HCT116 (cell line): ENCODE data around the gene BLOC1S6. TPM values are rescaled to one million over a fixed set of nuclear protein-coding genes. Genes with fewer than 3 reads are reported as not detected.

Experiments
- ATAC-seq: fragments of 200-7000 bp; cut with Tn5 transposase; 2 replicates; pipeline ENCODE4 v1.9.1; 2020; ENCODE audit warnings: mild to moderate bottlenecking, moderate library complexity
- BruUV-seq: library from RNA; stranded (reverse); fragments of 400-500 nt; replicated peaks from 2 replicates; lab custom pipeline; 2021; lab: Mats Ljungman, UMichigan
- CTCF ChIA-PET: fragments of 300-600 bp; sonication (Branson Sonifier 250); formaldehyde crosslinking; loops from one replicate; lab custom pipeline; 2021; ENCODE audit warnings: antibody characterized with exemption; lab: Charles Lee
- POLR2A ChIA-PET: fragments of 300-600, 350-600 bp; sonication (Branson Sonifier 250); formaldehyde crosslinking; loops from one replicate; lab custom pipeline; 2021; ENCODE audit warnings: antibody characterized with exemption; lab: Charles Lee
- RAD21 ChIA-PET, 2 experiments: fragments of 300-600 bp; sonication (Branson Sonifier 250); formaldehyde crosslinking; loops; one replicate each; lab custom pipeline; 2023; ENCODE audit warnings: low total read pairs in 2 of 2; ENCODE audit not compliant: uncharacterized antibody in 2 of 2, unreplicated experiment in 2 of 2, low non-redundant PET in 1 of 2; lab: Charles Lee
- DNase-seq: peaks from one replicate; pipeline ENCODE4 v3.0.0-alpha.2; 2010; ENCODE audit warnings: low read depth, low spot score
- H2AFZ ChIP-seq: fragments of 200-600 bp; shearing (Covaris generic), sonication (generic); 2 replicates; pipeline ENCODE4 v1.6.1; 2017; ENCODE audit warnings: low read depth, mixed run types, mixed read lengths, antibody characterized with exemption, low read length; ENCODE audit not compliant: poor library complexity, severe bottlenecking
- H3K27ac ChIP-seq: 2 replicates; pipeline ENCODE4 v1.5.1; 2012; ENCODE audit warnings: low read depth, low read length
- H3K27me3 ChIP-seq: fragments of 200-600 bp; sonication (generic); 2 replicates; pipeline ENCODE4 v1.6.1; 2016; ENCODE audit warnings: mixed run types, low read length, mixed read lengths; ENCODE audit not compliant: insufficient read depth
- H3K36me3 ChIP-seq, 2 experiments: fragments of 200-500 bp in 1 of 2; fragments of 200-600 bp in 1 of 2; sonication (Bioruptor generic) in 1 of 2; sonication (generic) in 1 of 2; 2 replicates each; pipeline versions ENCODE4 v1.5.1 to v1.6.1; 2014 to 2016; ENCODE audit warnings: low read length in 2 of 2, inconsistent platforms in 1 of 2, mixed read lengths in 1 of 2, mixed run types in 1 of 2; ENCODE audit not compliant: insufficient read depth in 2 of 2, control insufficient read depth in 1 of 2
- H3K4me1 ChIP-seq, 2 experiments: fragments of 200-600 bp in 1 of 2; sonication (generic) in 1 of 2; 2 replicates each; pipeline versions ENCODE4 v1.5.1 to v1.6.1; 2012 to 2017; ENCODE audit warnings: low read length in 2 of 2, inconsistent platforms in 1 of 2, mild to moderate bottlenecking in 1 of 2, mixed read lengths in 1 of 2, mixed run types in 1 of 2, moderate library complexity in 1 of 2; ENCODE audit not compliant: insufficient read depth in 2 of 2, control insufficient read depth in 1 of 2
- H3K4me2 ChIP-seq: fragments of 200-600 bp; sonication (generic); 2 replicates; pipeline ENCODE4 v1.6.1; 2017; ENCODE audit warnings: mixed run types, low read length, mixed read lengths
- H3K4me3 ChIP-seq, 2 experiments: fragments of 200-600 bp in 1 of 2; sonication (generic) in 1 of 2; replicated peaks in 1 of 2; 2 replicates each; pipeline ENCODE4 v1.5.1; 2011 to 2016; ENCODE audit warnings: low read length in 2 of 2, control low read depth in 1 of 2, low read depth in 1 of 2, mild to moderate bottlenecking in 1 of 2, mixed read lengths in 1 of 2, mixed run types in 1 of 2
- H3K79me2 ChIP-seq: fragments of 200-600 bp; sonication (generic); 2 replicates; pipeline ENCODE4 v1.6.1; 2017; ENCODE audit warnings: mild to moderate bottlenecking, mixed run types, low read length, moderate library complexity, mixed read lengths; ENCODE audit not compliant: insufficient read depth
- H3K9ac ChIP-seq: fragments of 200-600 bp; sonication (generic); 2 replicates; pipeline ENCODE4 v1.6.1; 2016; ENCODE audit warnings: low read length, mixed read lengths
- H3K9me2 ChIP-seq: fragments of 200-600 bp; sonication (generic), shearing (Covaris generic); 2 replicates; pipeline ENCODE4 v1.6.1; 2017; ENCODE audit warnings: mixed run types, mild to moderate bottlenecking, moderate library complexity; ENCODE audit not compliant: insufficient read depth
- H3K9me3 ChIP-seq, 2 experiments: fragments of 200-500 bp in 1 of 2; fragments of 200-600 bp in 1 of 2; sonication (Bioruptor generic) in 1 of 2; sonication (generic) in 1 of 2; 2 replicates each; pipeline ENCODE4 v1.6.1; 2014 to 2017; ENCODE audit warnings: low read length in 2 of 2, mixed read lengths in 2 of 2, inconsistent platforms in 1 of 2, low read depth in 1 of 2, mild to moderate bottlenecking in 1 of 2, mixed run types in 1 of 2, moderate library complexity in 1 of 2; ENCODE audit not compliant: control insufficient read depth in 1 of 2, insufficient read depth in 1 of 2
- H4K20me1 ChIP-seq: fragments of 200-600 bp; sonication (generic), shearing (Covaris generic); 2 replicates; pipeline ENCODE4 v1.6.1; 2017; ENCODE audit warnings: mixed run types, mild to moderate bottlenecking, moderate library complexity; ENCODE audit not compliant: insufficient read depth
- ELF1 ChIP-seq: IDR thresholded peaks from 2 replicates; pipeline ENCODE4 v1.6.1; 2012; ENCODE audit warnings: low read depth, borderline replicate concordance
- EZH2phosphoT487 ChIP-seq: fragments of 200-600 bp; IDR thresholded peaks from 2 replicates; pipeline ENCODE4 v1.6.1; 2018; ENCODE audit warnings: antibody characterized with exemption, borderline replicate concordance
- JUND ChIP-seq: IDR thresholded peaks from 2 replicates; pipeline ENCODE4 v1.6.1; 2012
- RAD21 ChIP-seq: IDR thresholded peaks from 2 replicates; pipeline ENCODE4 v1.6.1; 2012; ENCODE audit warnings: low read depth, mild to moderate bottlenecking
- intact Hi-C: fragments of 100-400 bp; cut with micrococcal nuclease; formaldehyde crosslinking; loops from 2 replicates; pipeline ENCODE4 v1.10.0; 2022
- total RNA-seq: library from RNA; stranded (reverse); gene quantifications from one replicate; pipeline ENCODE4 v1.2.1, GENCODE V29; 2021; ENCODE audit not compliant: unreplicated experiment
- TF ChIP-seq, protein P1 (sequence below), 3 experiments: fragments of 200-600 bp in 1 of 3; sonication (generic) in 1 of 3; IDR thresholded peaks in 2 of 3; conservative IDR thresholded peaks in 1 of 3; 2 replicates each; pipeline ENCODE4 v1.5.1; 2012 to 2017; ENCODE audit warnings: low read depth in 2 of 3, low read length in 2 of 3, antibody characterized with exemption in 1 of 3, borderline replicate concordance in 1 of 3, control low read depth in 1 of 3, mild to moderate bottlenecking in 1 of 3, mixed read lengths in 1 of 3, mixed run types in 1 of 3, moderate library complexity in 1 of 3; ENCODE audit not compliant: insufficient read depth in 1 of 3
- TF ChIP-seq, protein P2 (sequence below): IDR thresholded peaks from 2 replicates; pipeline ENCODE4 v1.6.1; 2012; ENCODE audit warnings: low read depth
- TF ChIP-seq, protein P3 (sequence below): IDR thresholded peaks from 2 replicates; pipeline ENCODE4 v1.6.1; 2011; ENCODE audit warnings: mild to moderate bottlenecking, low read length, moderate library complexity; ENCODE audit not compliant: insufficient replicate concordance; ENCODE audit errors: extremely low read depth
- TF ChIP-seq, protein P4 (sequence below): IDR thresholded peaks from 2 replicates; pipeline ENCODE4 v1.6.1; 2012

BLOC1S6 gene
- total RNA-seq, 1 experiment from 2014 or later = 40.7 TPM

DNA sequence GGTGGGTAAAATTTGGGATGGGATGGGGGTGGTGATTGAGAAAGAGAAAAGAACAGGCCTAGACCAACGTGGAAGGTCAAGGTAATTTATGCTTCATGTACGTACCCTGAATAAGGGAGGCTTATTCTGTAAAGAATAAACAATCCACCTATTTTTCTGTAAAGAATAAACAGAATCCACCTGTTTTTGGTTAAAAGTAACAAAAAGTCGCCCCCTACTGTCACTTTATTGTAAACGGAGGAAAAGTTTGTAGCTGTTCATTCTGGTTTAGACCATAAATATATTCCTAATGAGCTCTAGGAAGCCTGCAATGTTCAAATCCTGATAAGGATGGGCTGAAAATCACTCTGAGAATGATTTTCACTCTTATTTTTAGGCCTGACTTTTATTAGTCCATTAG is 24.1 kb downstream of the BLOC1S6 start:
- Histone ChIP-seq H3K27me3 (no peaks in the 10 kb centered on the region), H3K36me3 (peaks cover 0 to 8% of the 10 kb centered on the region in 2 experiments; a peak in 3 of 4 replicates), H3K9ac (no peak overlapping the region), H3K4me1 (peaks cover 0 to 5% of the 10 kb centered on the region in 2 experiments; a peak in 1 of 4 replicates), H3K4me2 (no peak overlapping the region), H4K20me1 (no peaks in the 10 kb centered on the region), H3K4me3 (no peak overlapping the region), H3K9me3 (no peaks in the 10 kb centered on the region), H3K27ac (no peak overlapping the region), H3K79me2 (no peaks in the 10 kb centered on the region), H2AFZ (no peak overlapping the region), H3K9me2 (no peaks in the 10 kb centered on the region)
- TF ChIP-seq EZH2phosphoT487 = no peak
- TF ChIP-seq, protein P1, sequence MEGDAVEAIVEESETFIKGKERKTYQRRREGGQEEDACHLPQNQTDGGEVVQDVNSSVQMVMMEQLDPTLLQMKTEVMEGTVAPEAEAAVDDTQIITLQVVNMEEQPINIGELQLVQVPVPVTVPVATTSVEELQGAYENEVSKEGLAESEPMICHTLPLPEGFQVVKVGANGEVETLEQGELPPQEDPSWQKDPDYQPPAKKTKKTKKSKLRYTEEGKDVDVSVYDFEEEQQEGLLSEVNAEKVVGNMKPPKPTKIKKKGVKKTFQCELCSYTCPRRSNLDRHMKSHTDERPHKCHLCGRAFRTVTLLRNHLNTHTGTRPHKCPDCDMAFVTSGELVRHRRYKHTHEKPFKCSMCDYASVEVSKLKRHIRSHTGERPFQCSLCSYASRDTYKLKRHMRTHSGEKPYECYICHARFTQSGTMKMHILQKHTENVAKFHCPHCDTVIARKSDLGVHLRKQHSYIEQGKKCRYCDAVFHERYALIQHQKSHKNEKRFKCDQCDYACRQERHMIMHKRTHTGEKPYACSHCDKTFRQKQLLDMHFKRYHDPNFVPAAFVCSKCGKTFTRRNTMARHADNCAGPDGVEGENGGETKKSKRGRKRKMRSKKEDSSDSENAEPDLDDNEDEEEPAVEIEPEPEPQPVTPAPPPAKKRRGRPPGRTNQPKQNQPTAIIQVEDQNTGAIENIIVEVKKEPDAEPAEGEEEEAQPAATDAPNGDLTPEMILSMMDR (IDR thresholded peaks at IDR 0.05 in 2 of 3, conservative IDR thresholded peaks at IDR 0.05 in 1 of 3; ENCODE audit: borderline replicate concordance in 1 of 3, insufficient read depth in 1 of 3, low read depth in 2 of 3, low read length in 2 of 3) = peak; percentile 37 to 67 (median 60); a peak in 4 of 6 replicates
- TF ChIP-seq RAD21 = peak; percentile 57
- ChIA-PET POLR2A (interaction anchor here (1.0 kb wide), 1 partner anchor 154 kb away, joined by 3 read pairs; no protein-coding TSS in a partner anchor), CTCF (interaction anchor here (0.7 to 4.0 kb wide), 22 partner anchors 9 to 485 kb away, joined by 3 to 82 read pairs (median 4); partner anchors contain the start of gene BLOC1S6), RAD21 (interaction anchor here in 1 of 2 experiments (1.2 kb wide), 1 partner anchor 154 kb away, joined by 4 read pairs; no protein-coding TSS in a partner anchor)
- no TSS peak for BruUV-seq
- ATAC-seq = no peak
- intact Hi-C loops = loop anchor here (10.0 kb wide), 2 partner anchors 407 to 447 kb away; no protein-coding TSS in a partner anchor
- no peak for DNase-seq

DNA sequence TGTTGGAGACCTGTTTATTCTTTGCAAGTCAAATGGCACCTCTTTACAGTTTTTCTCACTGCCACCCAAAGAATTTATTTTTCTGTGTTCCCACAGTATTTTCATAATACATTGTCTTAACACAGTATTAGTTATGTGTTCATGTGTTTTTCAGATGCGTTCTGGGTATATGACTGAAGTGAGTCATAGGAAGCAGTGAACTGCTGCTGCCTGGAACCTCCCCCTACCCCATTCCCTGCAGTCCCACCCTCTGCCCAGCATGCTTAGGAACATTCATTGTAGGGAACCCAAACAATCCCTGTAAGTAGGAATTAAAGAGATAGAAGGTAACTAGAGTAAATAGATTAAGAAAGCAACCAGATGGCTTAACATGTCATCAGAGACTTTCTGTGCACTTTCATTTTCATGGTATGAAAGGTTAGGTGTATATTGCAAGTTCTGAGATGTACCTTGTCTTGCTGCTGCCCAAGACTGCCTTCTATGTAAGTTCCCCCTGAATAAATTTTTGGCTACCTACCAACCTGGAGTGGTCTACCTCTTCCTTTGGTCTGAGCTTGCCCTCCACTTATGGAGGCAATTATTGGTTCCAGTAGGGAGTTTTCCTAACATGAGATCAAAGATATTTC is 25.7 kb downstream of the BLOC1S6 start:
- Histone ChIP-seq H4K20me1 (no peaks in the 10 kb centered on the region), H3K4me1 (peaks cover 0 to 5% of the 10 kb centered on the region in 2 experiments; a peak in 1 of 4 replicates), H3K4me3 (no peak overlapping the region), H3K79me2 (no peaks in the 10 kb centered on the region), H3K9me3 (no peaks in the 10 kb centered on the region), H2AFZ (no peak overlapping the region), H3K27me3 (no peaks in the 10 kb centered on the region), H3K36me3 (no peaks in the 10 kb centered on the region; a peak in 1 of 4 replicates), H3K9me2 (no peaks in the 10 kb centered on the region), H3K4me2 (no peak overlapping the region), H3K9ac (no peak overlapping the region), H3K27ac (no peak overlapping the region)
- no peak for DNase-seq
- ChIA-PET RAD21 (interaction anchor here in 1 of 2 experiments (1.7 kb wide), 1 partner anchor 155 kb away, joined by 7 read pairs; no protein-coding TSS in a partner anchor), POLR2A (no interaction called here), CTCF (interaction anchor here (1.3 to 4.0 kb wide), 5 partner anchors 10 to 450 kb away, joined by 4 to 82 read pairs (median 7); partner anchors contain the start of gene SQOR)
- BruUV-seq = no TSS peak
- ATAC-seq = no peak
- intact Hi-C loops = loop anchor here (10.0 kb wide), 2 partner anchors 408 to 448 kb away; no protein-coding TSS in a partner anchor
- TF ChIP-seq, protein P2, sequence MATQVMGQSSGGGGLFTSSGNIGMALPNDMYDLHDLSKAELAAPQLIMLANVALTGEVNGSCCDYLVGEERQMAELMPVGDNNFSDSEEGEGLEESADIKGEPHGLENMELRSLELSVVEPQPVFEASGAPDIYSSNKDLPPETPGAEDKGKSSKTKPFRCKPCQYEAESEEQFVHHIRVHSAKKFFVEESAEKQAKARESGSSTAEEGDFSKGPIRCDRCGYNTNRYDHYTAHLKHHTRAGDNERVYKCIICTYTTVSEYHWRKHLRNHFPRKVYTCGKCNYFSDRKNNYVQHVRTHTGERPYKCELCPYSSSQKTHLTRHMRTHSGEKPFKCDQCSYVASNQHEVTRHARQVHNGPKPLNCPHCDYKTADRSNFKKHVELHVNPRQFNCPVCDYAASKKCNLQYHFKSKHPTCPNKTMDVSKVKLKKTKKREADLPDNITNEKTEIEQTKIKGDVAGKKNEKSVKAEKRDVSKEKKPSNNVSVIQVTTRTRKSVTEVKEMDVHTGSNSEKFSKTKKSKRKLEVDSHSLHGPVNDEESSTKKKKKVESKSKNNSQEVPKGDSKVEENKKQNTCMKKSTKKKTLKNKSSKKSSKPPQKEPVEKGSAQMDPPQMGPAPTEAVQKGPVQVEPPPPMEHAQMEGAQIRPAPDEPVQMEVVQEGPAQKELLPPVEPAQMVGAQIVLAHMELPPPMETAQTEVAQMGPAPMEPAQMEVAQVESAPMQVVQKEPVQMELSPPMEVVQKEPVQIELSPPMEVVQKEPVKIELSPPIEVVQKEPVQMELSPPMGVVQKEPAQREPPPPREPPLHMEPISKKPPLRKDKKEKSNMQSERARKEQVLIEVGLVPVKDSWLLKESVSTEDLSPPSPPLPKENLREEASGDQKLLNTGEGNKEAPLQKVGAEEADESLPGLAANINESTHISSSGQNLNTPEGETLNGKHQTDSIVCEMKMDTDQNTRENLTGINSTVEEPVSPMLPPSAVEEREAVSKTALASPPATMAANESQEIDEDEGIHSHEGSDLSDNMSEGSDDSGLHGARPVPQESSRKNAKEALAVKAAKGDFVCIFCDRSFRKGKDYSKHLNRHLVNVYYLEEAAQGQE = no peak
- TF ChIP-seq ELF1 (no peak), RAD21 (no peak), EZH2phosphoT487 (no peak), JUND (no peak)
- TF ChIP-seq, protein P3, sequence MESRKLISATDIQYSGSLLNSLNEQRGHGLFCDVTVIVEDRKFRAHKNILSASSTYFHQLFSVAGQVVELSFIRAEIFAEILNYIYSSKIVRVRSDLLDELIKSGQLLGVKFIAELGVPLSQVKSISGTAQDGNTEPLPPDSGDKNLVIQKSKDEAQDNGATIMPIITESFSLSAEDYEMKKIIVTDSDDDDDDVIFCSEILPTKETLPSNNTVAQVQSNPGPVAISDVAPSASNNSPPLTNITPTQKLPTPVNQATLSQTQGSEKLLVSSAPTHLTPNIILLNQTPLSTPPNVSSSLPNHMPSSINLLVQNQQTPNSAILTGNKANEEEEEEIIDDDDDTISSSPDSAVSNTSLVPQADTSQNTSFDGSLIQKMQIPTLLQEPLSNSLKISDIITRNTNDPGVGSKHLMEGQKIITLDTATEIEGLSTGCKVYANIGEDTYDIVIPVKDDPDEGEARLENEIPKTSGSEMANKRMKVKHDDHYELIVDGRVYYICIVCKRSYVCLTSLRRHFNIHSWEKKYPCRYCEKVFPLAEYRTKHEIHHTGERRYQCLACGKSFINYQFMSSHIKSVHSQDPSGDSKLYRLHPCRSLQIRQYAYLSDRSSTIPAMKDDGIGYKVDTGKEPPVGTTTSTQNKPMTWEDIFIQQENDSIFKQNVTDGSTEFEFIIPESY = no peak
- TF ChIP-seq, protein P4, sequence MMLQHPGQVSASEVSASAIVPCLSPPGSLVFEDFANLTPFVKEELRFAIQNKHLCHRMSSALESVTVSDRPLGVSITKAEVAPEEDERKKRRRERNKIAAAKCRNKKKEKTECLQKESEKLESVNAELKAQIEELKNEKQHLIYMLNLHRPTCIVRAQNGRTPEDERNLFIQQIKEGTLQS = no peak
